HepG2 (cell line): ENCODE results near the gene PTMA. TPM values are rescaled to one million over a fixed set of nuclear protein-coding genes. Genes with fewer than 3 reads are reported as not detected.

Experiments used
- AGO1 ChIP-seq: fragments of 200-400 bp; formaldehyde crosslinking; IDR thresholded peaks from 2 replicates; pipeline ENCODE4 v1.6.1; 2017; ENCODE audit warnings: mild to moderate bottlenecking, low read depth, low read length, moderate library complexity; ENCODE audit not compliant: poor library complexity, severe bottlenecking
- BRD4 ChIP-seq: sonication (generic); formaldehyde crosslinking; IDR thresholded peaks from 2 replicates; pipeline ENCODE4 v1.4.0; 2020; ENCODE audit warnings: missing genetic modification reagents
- CC2D1A ChIP-seq: sonication (generic); formaldehyde crosslinking; IDR thresholded peaks from 2 replicates; pipeline ENCODE4 v1.8.1; 2023; ENCODE audit warnings: mild to moderate bottlenecking, missing genetic modification reagents
- CHD2 ChIP-seq: IDR thresholded peaks from 2 replicates; pipeline ENCODE4 v1.6.1; 2011; ENCODE audit warnings: low read depth, low read length, improper control_type of control experiment
- ELF4 ChIP-seq: sonication (generic); formaldehyde crosslinking; IDR thresholded peaks from 2 replicates; pipeline ENCODE4 v1.5.0; 2020; ENCODE audit warnings: missing genetic modification reagents, mild to moderate bottlenecking, moderate library complexity, borderline replicate concordance
- HOXA5 ChIP-seq: sonication (generic); formaldehyde crosslinking; IDR thresholded peaks from 2 replicates; pipeline ENCODE4 v1.4.0; 2020; ENCODE audit warnings: missing genetic modification reagents
- PHF21A ChIP-seq: sonication (generic); formaldehyde crosslinking; IDR thresholded peaks from 2 replicates; pipeline ENCODE4 v1.5.0; 2020; ENCODE audit warnings: mild to moderate bottlenecking, missing genetic modification reagents
- PITX1 ChIP-seq: sonication (generic); formaldehyde crosslinking; IDR thresholded peaks from 2 replicates; pipeline ENCODE4 v1.5.1; 2020; ENCODE audit warnings: mild to moderate bottlenecking, missing genetic modification reagents
- POGZ ChIP-seq: sonication (generic); formaldehyde crosslinking; IDR thresholded peaks from 2 replicates; pipeline ENCODE4 v1.4.0; 2020; ENCODE audit warnings: mild to moderate bottlenecking, missing genetic modification reagents
- TEAD3 ChIP-seq: optimal IDR thresholded peaks from 2 replicates; pipeline ENCODE3; 2016; ENCODE audit warnings: borderline replicate concordance
- ZIK1 ChIP-seq: sonication (generic); formaldehyde crosslinking; IDR thresholded peaks from 2 replicates; pipeline ENCODE4 v1.5.0; 2020; ENCODE audit warnings: mild to moderate bottlenecking, low read depth, missing genetic modification reagents, borderline replicate concordance
- ZNF337 ChIP-seq: sonication (generic); formaldehyde crosslinking; IDR thresholded peaks from 2 replicates; pipeline ENCODE4 v1.5.1; 2020; ENCODE audit warnings: missing genetic modification reagents, low read depth, mild to moderate bottlenecking, borderline replicate concordance
- ZNF556 ChIP-seq: sonication (generic); formaldehyde crosslinking; IDR thresholded peaks from 2 replicates; pipeline ENCODE4 v1.4.0; 2020; ENCODE audit warnings: mild to moderate bottlenecking, missing genetic modification reagents, borderline replicate concordance
- ZNF790 ChIP-seq: sonication (generic); formaldehyde crosslinking; IDR thresholded peaks from 2 replicates; pipeline ENCODE4 v1.8.0; 2022; ENCODE audit warnings: missing genetic modification reagents, mild to moderate bottlenecking, borderline replicate concordance
- polyA plus RNA-seq, 8 experiments: library from polyadenylated mRNA; depleted of rRNA in 3 of 8; stranded (reverse) in 7 of 8; unstranded in 1 of 8; fragments of >200 nt; fragmentation: Illumina TruSeq in 4 of 8; extraction: Trizol in 4 of 8; gene quantifications; 2 replicates each; pipeline versions ENCODE4 v1.2.1 to v1.2.3, GENCODE V29; 2011 to 2016; ENCODE audit warnings: low read depth in 4 of 8, missing spikeins in 1 of 8, mixed read lengths in 1 of 8; ENCODE audit not compliant: insufficient read depth in 1 of 8
- total RNA-seq, 5 experiments: library from RNA; depleted of rRNA; stranded (reverse); fragments of >200 nt; fragmentation: Illumina TruSeq; extraction: Trizol; gene quantifications; 2 replicates each; pipeline ENCODE4 v1.2.3, GENCODE V29; 2016; ENCODE audit warnings: low read depth in 1 of 5
- TF ChIP-seq, protein P1 (sequence below): sonication (generic); formaldehyde crosslinking; IDR thresholded peaks from 2 replicates; pipeline ENCODE4 v1.4.0; 2020; ENCODE audit warnings: mild to moderate bottlenecking, low read depth, missing genetic modification reagents
- TF ChIP-seq, protein P2 (sequence below): sonication (generic); formaldehyde crosslinking; IDR thresholded peaks from 2 replicates; pipeline ENCODE4 v1.4.0; 2020; ENCODE audit warnings: missing genetic modification reagents, borderline replicate concordance
- TF ChIP-seq, protein P3 (sequence below): sonication (generic); formaldehyde crosslinking; IDR thresholded peaks from 2 replicates; pipeline ENCODE4 v1.5.0; 2020; ENCODE audit warnings: missing genetic modification reagents, mild to moderate bottlenecking, borderline replicate concordance
- TF ChIP-seq, protein P4 (sequence below): sonication (generic); formaldehyde crosslinking; IDR thresholded peaks from 2 replicates; pipeline ENCODE4 v1.4.0; 2020; ENCODE audit warnings: missing genetic modification reagents, borderline replicate concordance
- TF ChIP-seq, protein P5 (sequence below): sonication (generic); formaldehyde crosslinking; IDR thresholded peaks from 2 replicates; pipeline ENCODE4 v1.4.0; 2020; ENCODE audit warnings: missing genetic modification reagents

Gene PTMA
- total and polyA plus RNA-seq, 2 of the 13 experiments (the other 11 are each of a cell fraction or from before 2014, with no cell fraction given): 190 to 1,086 TPM

DNA sequence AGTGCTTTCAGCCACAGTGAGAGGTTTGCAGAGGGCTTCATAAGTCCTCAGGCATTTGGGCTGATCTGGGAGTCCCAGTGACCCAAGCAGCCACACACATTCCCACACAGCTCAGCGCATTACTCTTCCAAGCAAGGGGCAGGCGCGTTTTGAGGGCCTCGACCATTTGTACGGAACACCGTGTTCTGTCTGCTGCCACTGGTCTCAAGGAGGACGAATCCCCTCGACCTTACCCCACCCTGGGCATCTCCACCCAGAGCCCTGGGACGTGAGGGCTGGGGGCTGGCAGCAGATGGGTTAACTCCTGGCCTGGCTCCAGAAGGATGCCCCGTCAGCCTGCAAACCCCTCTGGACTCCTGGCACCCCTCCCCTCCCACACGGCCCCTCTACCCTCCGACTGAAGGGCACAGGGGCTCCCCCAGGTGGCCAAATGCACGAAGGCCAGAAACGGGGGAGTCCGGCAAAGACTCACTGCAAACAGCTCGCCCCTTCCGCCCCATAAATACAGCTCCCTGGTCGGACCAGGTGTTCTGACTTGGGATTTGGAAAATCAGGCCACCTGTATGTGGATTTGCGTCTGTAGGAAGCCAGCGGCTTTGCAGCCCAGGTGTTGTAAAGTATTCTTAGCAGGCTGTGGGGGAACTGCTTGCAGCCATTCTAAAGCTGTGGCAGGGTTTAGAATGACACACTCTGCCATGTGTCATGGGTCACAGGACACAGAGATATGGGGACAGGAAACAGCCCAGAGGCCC lies 33.6 kb upstream of the PTMA start (continued):
- TF ChIP-seq, protein P1, sequence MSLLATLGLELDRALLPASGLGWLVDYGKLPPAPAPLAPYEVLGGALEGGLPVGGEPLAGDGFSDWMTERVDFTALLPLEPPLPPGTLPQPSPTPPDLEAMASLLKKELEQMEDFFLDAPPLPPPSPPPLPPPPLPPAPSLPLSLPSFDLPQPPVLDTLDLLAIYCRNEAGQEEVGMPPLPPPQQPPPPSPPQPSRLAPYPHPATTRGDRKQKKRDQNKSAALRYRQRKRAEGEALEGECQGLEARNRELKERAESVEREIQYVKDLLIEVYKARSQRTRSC (CRISPR knock-in tag): no peak
- TF ChIP-seq ELF4 (CRISPR knock-in tag) (no peak), ZIK1 (CRISPR knock-in tag) (no peak), PHF21A (no peak), BRD4 (no peak), AGO1 (no peak), ZNF337 (no peak), ZNF556 (no peak), HOXA5 (CRISPR knock-in tag) (peak; percentile 58; the same call in 1 of the 2 replicates), CHD2 (no peak), PITX1 (CRISPR knock-in tag) (0 out of 2 replicates have a peak, but pooled peaks have one; percentile 66), ZNF790 (no peak), CC2D1A (CRISPR knock-in tag) (no peak), TEAD3 (no peak), POGZ (CRISPR knock-in tag) (no peak)
- TF ChIP-seq, protein P2, sequence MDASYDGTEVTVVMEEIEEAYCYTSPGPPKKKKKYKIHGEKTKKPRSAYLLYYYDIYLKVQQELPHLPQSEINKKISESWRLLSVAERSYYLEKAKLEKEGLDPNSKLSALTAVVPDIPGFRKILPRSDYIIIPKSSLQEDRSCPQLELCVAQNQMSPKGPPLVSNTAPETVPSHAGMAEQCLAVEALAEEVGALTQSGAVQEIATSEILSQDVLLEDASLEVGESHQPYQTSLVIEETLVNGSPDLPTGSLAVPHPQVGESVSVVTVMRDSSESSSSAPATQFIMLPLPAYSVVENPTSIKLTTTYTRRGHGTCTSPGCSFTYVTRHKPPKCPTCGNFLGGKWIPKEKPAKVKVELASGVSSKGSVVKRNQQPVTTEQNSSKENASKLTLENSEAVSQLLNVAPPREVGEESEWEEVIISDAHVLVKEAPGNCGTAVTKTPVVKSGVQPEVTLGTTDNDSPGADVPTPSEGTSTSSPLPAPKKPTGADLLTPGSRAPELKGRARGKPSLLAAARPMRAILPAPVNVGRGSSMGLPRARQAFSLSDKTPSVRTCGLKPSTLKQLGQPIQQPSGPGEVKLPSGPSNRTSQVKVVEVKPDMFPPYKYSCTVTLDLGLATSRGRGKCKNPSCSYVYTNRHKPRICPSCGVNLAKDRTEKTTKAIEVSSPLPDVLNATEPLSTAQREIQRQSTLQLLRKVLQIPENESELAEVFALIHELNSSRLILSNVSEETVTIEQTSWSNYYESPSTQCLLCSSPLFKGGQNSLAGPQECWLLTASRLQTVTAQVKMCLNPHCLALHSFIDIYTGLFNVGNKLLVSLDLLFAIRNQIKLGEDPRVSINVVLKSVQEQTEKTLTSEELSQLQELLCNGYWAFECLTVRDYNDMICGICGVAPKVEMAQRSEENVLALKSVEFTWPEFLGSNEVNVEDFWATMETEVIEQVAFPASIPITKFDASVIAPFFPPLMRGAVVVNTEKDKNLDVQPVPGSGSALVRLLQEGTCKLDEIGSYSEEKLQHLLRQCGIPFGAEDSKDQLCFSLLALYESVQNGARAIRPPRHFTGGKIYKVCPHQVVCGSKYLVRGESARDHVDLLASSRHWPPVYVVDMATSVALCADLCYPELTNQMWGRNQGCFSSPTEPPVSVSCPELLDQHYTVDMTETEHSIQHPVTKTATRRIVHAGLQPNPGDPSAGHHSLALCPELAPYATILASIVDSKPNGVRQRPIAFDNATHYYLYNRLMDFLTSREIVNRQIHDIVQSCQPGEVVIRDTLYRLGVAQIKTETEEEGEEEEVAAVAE (CRISPR knock-in tag): no peak
- TF ChIP-seq, protein P3, sequence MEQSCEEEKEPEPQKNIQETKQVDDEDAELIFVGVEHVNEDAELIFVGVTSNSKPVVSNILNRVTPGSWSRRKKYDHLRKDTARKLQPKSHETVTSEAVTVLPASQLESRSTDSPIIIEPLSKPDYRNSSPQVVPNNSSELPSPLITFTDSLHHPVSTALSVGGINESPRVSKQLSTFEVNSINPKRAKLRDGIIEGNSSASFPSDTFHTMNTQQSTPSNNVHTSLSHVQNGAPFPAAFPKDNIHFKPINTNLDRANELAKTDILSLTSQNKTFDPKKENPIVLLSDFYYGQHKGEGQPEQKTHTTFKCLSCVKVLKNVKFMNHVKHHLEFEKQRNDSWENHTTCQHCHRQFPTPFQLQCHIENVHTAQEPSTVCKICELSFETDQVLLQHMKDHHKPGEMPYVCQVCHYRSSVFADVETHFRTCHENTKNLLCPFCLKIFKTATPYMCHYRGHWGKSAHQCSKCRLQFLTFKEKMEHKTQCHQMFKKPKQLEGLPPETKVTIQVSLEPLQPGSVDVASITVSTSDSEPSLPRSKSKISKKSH (CRISPR knock-in tag): 0 out of 2 replicates have a peak, but pooled peaks have one; percentile 86
- TF ChIP-seq, protein P4, sequence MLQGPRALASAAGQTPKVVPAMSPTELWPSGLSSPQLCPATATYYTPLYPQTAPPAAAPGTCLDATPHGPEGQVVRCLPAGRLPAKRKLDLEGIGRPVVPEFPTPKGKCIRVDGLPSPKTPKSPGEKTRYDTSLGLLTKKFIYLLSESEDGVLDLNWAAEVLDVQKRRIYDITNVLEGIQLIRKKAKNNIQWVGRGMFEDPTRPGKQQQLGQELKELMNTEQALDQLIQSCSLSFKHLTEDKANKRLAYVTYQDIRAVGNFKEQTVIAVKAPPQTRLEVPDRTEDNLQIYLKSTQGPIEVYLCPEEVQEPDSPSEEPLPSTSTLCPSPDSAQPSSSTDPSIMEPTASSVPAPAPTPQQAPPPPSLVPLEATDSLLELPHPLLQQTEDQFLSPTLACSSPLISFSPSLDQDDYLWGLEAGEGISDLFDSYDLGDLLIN (CRISPR knock-in tag): 0 out of 2 replicates have a peak, but pooled peaks have one; percentile 10
- TF ChIP-seq, protein P5, sequence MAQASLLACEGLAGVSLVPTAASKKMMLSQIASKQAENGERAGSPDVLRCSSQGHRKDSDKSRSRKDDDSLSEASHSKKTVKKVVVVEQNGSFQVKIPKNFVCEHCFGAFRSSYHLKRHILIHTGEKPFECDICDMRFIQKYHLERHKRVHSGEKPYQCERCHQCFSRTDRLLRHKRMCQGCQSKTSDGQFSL: peak; percentile 73; the same call in 1 of the 2 replicates
